HCT116 (cell line): ENCODE data around the gene GSC.
"Not testable (repeated sequence)": the region's sequence is repeated elsewhere in the genome, so short reads cannot be mapped to it uniquely, and the experiment has no call there.

ENCODE experiments used
- CBX3 ChIP-seq: IDR thresholded peaks from 2 replicates; pipeline ENCODE4 v1.6.1; 2012; ENCODE audit warnings: low read depth
- POLR2A ChIP-seq: IDR thresholded peaks from 2 replicates; pipeline ENCODE4 v1.7.0; 2011; ENCODE audit warnings: borderline replicate concordance; ENCODE audit not compliant: insufficient read depth, insufficient read length; ENCODE audit errors: extremely low read depth
- SRF ChIP-seq: IDR thresholded peaks from 2 replicates; pipeline ENCODE4 v1.6.1; 2012; ENCODE audit warnings: low read depth
- TCF7L2 ChIP-seq: IDR thresholded peaks from 2 replicates; pipeline ENCODE4 v1.7.0; 2011; ENCODE audit warnings: borderline replicate concordance, inconsistent platforms; ENCODE audit not compliant: insufficient read depth, insufficient read length; ENCODE audit errors: extremely low read depth
- ZBTB33 ChIP-seq: IDR thresholded peaks from 2 replicates; pipeline ENCODE4 v1.6.1; 2011; ENCODE audit warnings: mild to moderate bottlenecking, low read length, moderate library complexity; ENCODE audit not compliant: insufficient replicate concordance; ENCODE audit errors: extremely low read depth

- TF ChIP-seq ZBTB33, SRF, TCF7L2, POLR2A, CBX3: not testable (repeated sequence)
These were observed 30.9 kb upstream of the GSC start for GRCh38 chr14:94800764-94801163.
